Ammon's horn (tissue), 1 donor: ENCODE results near the gene MCOLN3.
"Not testable (repeated sequence)": the region's sequence is repeated elsewhere in the genome, so short reads cannot be mapped to it uniquely, and the experiment has no call there.

ENCODE experiments used
- DNase-seq: peaks from one replicate; pipeline ENCODE4 v3.0.0-alpha.2; 2016; ENCODE audit warnings: low spot score

The MCOLN3 gene

GRCh38 chr1:84991097-84991920, 57.0 kb downstream of the MCOLN3 start:
- DNase-seq = peak; percentile 18

- DNase-seq = no peak
Measured at GRCh38 chr1:84988588-84988987, 59.7 kb downstream of the MCOLN3 start.

- DNase-seq = not testable (repeated sequence)
Measured at GRCh38 chr1:84986561-84986960, 61.7 kb downstream of the MCOLN3 start.

- no peak for DNase-seq
Measured at GRCh38 chr1:84985365-84985764, 62.9 kb downstream of the MCOLN3 start.

- no peak for DNase-seq
Measured at GRCh38 chr1:84982395-84982794, 65.9 kb downstream of the MCOLN3 start.

GRCh38 chr1:84975035-84975434, 73.3 kb downstream of the MCOLN3 start:
- no peak for DNase-seq

GRCh38 chr1:84973498-84974334, 74.6 kb downstream of the MCOLN3 start:
- DNase-seq = no peak

- no peak for DNase-seq
Measured at GRCh38 chr1:84972377-84972987, 75.8 kb downstream of the MCOLN3 start.

- no peak for DNase-seq
Measured at GRCh38 chr1:84971957-84972356, 76.3 kb downstream of the MCOLN3 start.

GRCh38 chr1:84969489-84970250, 78.6 kb downstream of the MCOLN3 start:
- no peak for DNase-seq

- no peak for DNase-seq
Measured at GRCh38 chr1:84968865-84969264, 79.4 kb downstream of the MCOLN3 start.

- DNase-seq = no peak
Measured at GRCh38 chr1:84968101-84968500, 80.2 kb downstream of the MCOLN3 start.
